HepG2 (cell line): Measurements from ENCODE around the gene DRD3. TPM values are rescaled to one million over a fixed set of nuclear protein-coding genes. Genes with fewer than 3 reads are reported as not detected.

Experiments
- ATAC-seq: fragments of 200-7000 bp; cut with Tn5 transposase; 3 replicates; pipeline ENCODE4 v1.9.1; 2020; ENCODE audit warnings: mild to moderate bottlenecking, moderate library complexity
- BruUV-seq: library from RNA; stranded (reverse); fragments of 400-500 nt; replicated peaks from 2 replicates; lab custom pipeline; 2021; lab: Mats Ljungman, UMichigan
- CTCF ChIA-PET: fragments of 300-600 bp; formaldehyde crosslinking; extraction: SDS; loops from one replicate; lab custom pipeline; 2021; ENCODE audit warnings: low total read pairs, inconsistent platforms, low intra/inter-chr PET ratio; lab: Yijun Ruan, JAX
- POLR2A ChIA-PET: fragments of 350-600 bp; sonication (Branson Sonifier 250); formaldehyde crosslinking; loops from one replicate; lab custom pipeline; 2020; ENCODE audit warnings: antibody characterized with exemption, inconsistent platforms; lab: Yijun Ruan, JAX
- DNase-seq: peaks from one replicate; pipeline ENCODE4 v3.0.0-alpha.2; 2015; ENCODE audit warnings: low spot score
- FAIRE-seq: peaks from 3 replicates; lab custom pipeline; 2011; peaks lifted over from hg19 to GRCh38; lab: Jason Lieb, UNC
- H2AFZ ChIP-seq: one replicate; pipeline ENCODE4 v1.6.1; 2011; ENCODE audit warnings: low read length, inconsistent platforms
- H3K27ac ChIP-seq: fragments of 300-600 bp; 3 replicates; pipeline ENCODE4 v1.8.0; 2011; ENCODE audit warnings: mixed run types, mild to moderate bottlenecking, mixed read lengths, low read length, inconsistent platforms; ENCODE audit not compliant: insufficient read depth; ENCODE audit errors: extremely low read length
- H3K27me3 ChIP-seq, 2 experiments: fragments of 200-600 bp in 1 of 2; 2 replicates in 1 of 2; 3 replicates in 1 of 2; pipeline versions ENCODE4 v1.6.0 to v1.8.0; 2011; ENCODE audit warnings: low read length in 2 of 2, mild to moderate bottlenecking in 2 of 2, moderate library complexity in 2 of 2, inconsistent platforms in 1 of 2; ENCODE audit not compliant: insufficient read depth in 2 of 2, control insufficient read depth in 1 of 2
- H3K36me3 ChIP-seq, 2 experiments: fragments of 200-600 bp in 1 of 2; replicated peaks in 1 of 2; 2 replicates in 1 of 2; 3 replicates in 1 of 2; pipeline versions ENCODE4 v1.5.1 to v1.8.0; 2011; ENCODE audit warnings: low read length in 2 of 2, inconsistent platforms in 1 of 2; ENCODE audit not compliant: insufficient read depth in 2 of 2, control insufficient read depth in 1 of 2
- H3K4me1 ChIP-seq: 2 replicates; pipeline ENCODE4 v1.5.1; 2012; ENCODE audit warnings: low read length, inconsistent platforms; ENCODE audit not compliant: insufficient read depth
- H3K4me2 ChIP-seq: 2 replicates; pipeline ENCODE4 v1.6.0; 2011; ENCODE audit warnings: low read depth, low read length, inconsistent platforms
- H3K4me3 ChIP-seq, 3 experiments: fragments of 200-600 bp in 1 of 3; sonication (generic), shearing (Covaris generic) in 1 of 3; replicated peaks in 1 of 3; 2 replicates each; pipeline ENCODE4 v1.5.1; 2011 to 2016; ENCODE audit warnings: low read length in 3 of 3, inconsistent platforms in 2 of 3, low read depth in 2 of 3, mild to moderate bottlenecking in 2 of 3, control low read depth in 1 of 3, mixed read lengths in 1 of 3; ENCODE audit not compliant: insufficient read depth in 1 of 3
- H3K79me2 ChIP-seq: one replicate; pipeline ENCODE4 v1.6.1; 2011; ENCODE audit warnings: low read length, inconsistent platforms; ENCODE audit not compliant: insufficient read depth
- H3K9ac ChIP-seq: 2 replicates; pipeline ENCODE4 v1.6.0; 2011; ENCODE audit warnings: mild to moderate bottlenecking, low read depth, low read length, inconsistent platforms; ENCODE audit not compliant: insufficient read depth
- H3K9me3 ChIP-seq: 2 replicates; pipeline ENCODE4 v1.5.1; 2012; ENCODE audit warnings: mild to moderate bottlenecking, low read length
- H4K20me1 ChIP-seq: 2 replicates; pipeline ENCODE4 v1.6.0; 2011; ENCODE audit warnings: inconsistent platforms, mild to moderate bottlenecking, low read length, moderate library complexity; ENCODE audit not compliant: insufficient read depth
- ADNP ChIP-seq: sonication (generic); formaldehyde crosslinking; IDR thresholded peaks from 2 replicates; pipeline ENCODE4 v1.4.0; 2020; ENCODE audit warnings: missing genetic modification reagents
- ARHGAP35 ChIP-seq: sonication (generic); formaldehyde crosslinking; IDR thresholded peaks from 2 replicates; pipeline ENCODE4 v1.9.0; 2022; ENCODE audit warnings: mild to moderate bottlenecking, inconsistent platforms, moderate library complexity, missing genetic modification reagents, borderline replicate concordance
- CCDC6 ChIP-seq: sonication (generic); formaldehyde crosslinking; IDR thresholded peaks from 2 replicates; pipeline ENCODE4 v1.8.1; 2022; ENCODE audit warnings: mild to moderate bottlenecking, missing genetic modification reagents, moderate library complexity
- ETV5 ChIP-seq: IDR thresholded peaks from 2 replicates; pipeline ENCODE4 v1.6.1; 2018; ENCODE audit warnings: missing biosample characterization, missing genetic modification reagents, inconsistent platforms, borderline replicate concordance
- GATA4 ChIP-seq: sonication (generic); IDR thresholded peaks from 2 replicates; pipeline ENCODE4 v1.6.1; 2016; ENCODE audit warnings: antibody characterized with exemption, low read depth, borderline replicate concordance
- GFI1 ChIP-seq: sonication (generic); formaldehyde crosslinking; IDR thresholded peaks from 2 replicates; pipeline ENCODE4 v1.5.0; 2020; ENCODE audit warnings: missing genetic modification reagents, mild to moderate bottlenecking, borderline replicate concordance
- HMGA1 ChIP-seq: sonication (generic); formaldehyde crosslinking; conservative IDR thresholded peaks from 2 replicates; pipeline ENCODE4 v1.4.0; 2020; ENCODE audit warnings: missing genetic modification reagents
- KLF11 ChIP-seq: IDR thresholded peaks from 2 replicates; pipeline ENCODE4 v1.6.1; 2016; ENCODE audit warnings: missing compliant biosample characterization
- KLF13 ChIP-seq: sonication (generic); formaldehyde crosslinking; IDR thresholded peaks from 2 replicates; pipeline ENCODE4 v1.4.0; 2020; ENCODE audit warnings: mild to moderate bottlenecking, missing genetic modification reagents
- MAF1 ChIP-seq: sonication (generic); formaldehyde crosslinking; IDR thresholded peaks from 2 replicates; pipeline ENCODE4 v1.5.0; 2020; ENCODE audit warnings: missing genetic modification reagents, borderline replicate concordance
- NPAS2 ChIP-seq: sonication (generic); formaldehyde crosslinking; IDR thresholded peaks from 2 replicates; pipeline ENCODE4 v1.8.0; 2022; ENCODE audit warnings: mild to moderate bottlenecking, missing genetic modification reagents, borderline replicate concordance
- PATZ1 ChIP-seq: sonication (generic); formaldehyde crosslinking; IDR thresholded peaks from 2 replicates; pipeline ENCODE4 v1.4.0; 2020; ENCODE audit warnings: missing genetic modification reagents
- RFXANK ChIP-seq: IDR thresholded peaks from 2 replicates; pipeline ENCODE4 v1.6.1; 2016
- RXRA ChIP-seq: sonication (generic); formaldehyde crosslinking; IDR thresholded peaks from 2 replicates; pipeline ENCODE4 v1.5.1; 2020; ENCODE audit warnings: missing genetic modification reagents
- SP4 ChIP-seq: sonication (generic); formaldehyde crosslinking; IDR thresholded peaks from 2 replicates; pipeline ENCODE4 v1.8.1; 2023; ENCODE audit warnings: mild to moderate bottlenecking, missing genetic modification reagents
- ZNF7 ChIP-seq: IDR thresholded peaks from 2 replicates; pipeline ENCODE4 v1.6.1; 2016; ENCODE audit warnings: missing biosample characterization, missing genetic modification reagents
- in situ Hi-C: cut with HindIII; loops from 2 replicates; pipeline ENCODE4 v1.10.0; 2017; ENCODE audit warnings: low pct_unique_long_range_greater_than_20kb; ENCODE audit not compliant: extremely low pct_ligation_motif_present
- intact Hi-C: fragments of 100-400 bp; cut with micrococcal nuclease; formaldehyde crosslinking; loops from one replicate; pipeline ENCODE4 v1.10.0; 2022; ENCODE audit not compliant: unreplicated experiment
- polyA plus RNA-seq, 8 experiments: library from polyadenylated mRNA; depleted of rRNA in 3 of 8; stranded (reverse) in 7 of 8; unstranded in 1 of 8; fragments of >200 nt; fragmentation: Illumina TruSeq in 4 of 8; extraction: Trizol in 4 of 8; gene quantifications; 2 replicates each; pipeline versions ENCODE4 v1.2.1 to v1.2.3, GENCODE V29; 2011 to 2016; ENCODE audit warnings: low read depth in 4 of 8, missing spikeins in 1 of 8, mixed read lengths in 1 of 8; ENCODE audit not compliant: insufficient read depth in 1 of 8
- total RNA-seq, 5 experiments: library from RNA; depleted of rRNA; stranded (reverse); fragments of >200 nt; fragmentation: Illumina TruSeq; extraction: Trizol; gene quantifications; 2 replicates each; pipeline ENCODE4 v1.2.3, GENCODE V29; 2016; ENCODE audit warnings: low read depth in 1 of 5

Gene DRD3
- total and polyA plus RNA-seq, 2 of the 13 experiments (the other 11 are each of a cell fraction or from before 2014, with no cell fraction given) = not detected

- TF ChIP-seq PATZ1 (CRISPR knock-in tag) (no peak), GFI1 (no peak), SP4 (CRISPR knock-in tag) (no peak), ADNP (CRISPR knock-in tag) (no peak)
Measured at GRCh38 chr3:114092151-114093015, 86.5 kb downstream of the DRD3 start (continued).

GRCh38 chr3:114089675-114090074 is 89.2 kb downstream of the DRD3 start:
- no TSS peak for BruUV-seq
- Histone ChIP-seq H3K4me1 (no peaks in the 10 kb centered on the region), H3K79me2 (no peaks in the 10 kb centered on the region), H2AFZ (no peak overlapping the region), H3K4me2 (no peak overlapping the region), H3K36me3 (peaks cover 4 to 20% of the 10 kb centered on the region in 2 experiments; a peak in 4 of 5 replicates), H3K27ac (no peak overlapping the region), H3K9ac (no peak overlapping the region), H3K27me3 (peaks cover 0 to 17% of the 10 kb centered on the region in 2 experiments; a peak in 3 of 5 replicates), H3K4me3 (no peak overlapping the region), H3K9me3 (no peaks in the 10 kb centered on the region), H4K20me1 (no peaks in the 10 kb centered on the region)
- intact Hi-C loops (no loop called here), in situ Hi-C loops (no loop called here)
- no peak for TF ChIP-seq KLF13
- TF ChIP-seq KLF11 (CRISPR knock-in tag) = no peak
- TF ChIP-seq GATA4 = no peak
- no peak for TF ChIP-seq CCDC6
- TF ChIP-seq RFXANK (CRISPR knock-in tag) = no peak
- TF ChIP-seq NPAS2 (CRISPR knock-in tag) = no peak
- no peak for TF ChIP-seq ARHGAP35 (CRISPR knock-in tag)
- TF ChIP-seq ETV5 (CRISPR knock-in tag) = no peak
- no peak for TF ChIP-seq RXRA (CRISPR knock-in tag)
- no peak for TF ChIP-seq HMGA1
- no peak for TF ChIP-seq MAF1 (CRISPR knock-in tag)
- TF ChIP-seq ZNF7 = no peak
- FAIRE-seq (no peak), DNase-seq (no peak), ATAC-seq (no peak)
- POLR2A ChIA-PET = no interaction called here
- CTCF ChIA-PET = no interaction called here
